Stimulated activated CD8-positive, alpha-beta memory T cell treated with anti-CD3 and anti-CD28 coated beads, Interleukin-7, amount 100 ng/mL, for 48 hours (primary cell): ENCODE measurements around the gene KMT2C.

ENCODE experiments used
- DNase-seq, 2 donors: peaks; one replicate each; pipeline ENCODE4 v3.0.0-alpha.2; 2020; ENCODE audit warnings: low read depth in 1 of 2; ENCODE audit errors: extremely low read depth in 1 of 2

Gene KMT2C

GRCh38 chr7:152152267-152152666 is 283.5 kb downstream of the KMT2C start:
- no peak for DNase-seq

- no peak for DNase-seq
Measured at GRCh38 chr7:152149363-152149762, 286.4 kb downstream of the KMT2C start.

- DNase-seq, result no peak
Measured at GRCh38 chr7:152148706-152149105, 287.1 kb downstream of the KMT2C start.

- DNase-seq, result no peak
Measured at GRCh38 chr7:152145853-152146466, 289.8 kb downstream of the KMT2C start.

GRCh38 chr7:152144557-152145245 is 291.1 kb downstream of the KMT2C start:
- DNase-seq, result no peak

- no peak for DNase-seq
Measured at GRCh38 chr7:152142976-152143595, 292.7 kb downstream of the KMT2C start.

- no peak for DNase-seq
Measured at GRCh38 chr7:152140560-152140959, 295.2 kb downstream of the KMT2C start.

- DNase-seq, result no peak
Measured at GRCh38 chr7:152140067-152140466, 295.7 kb downstream of the KMT2C start.

- DNase-seq, result no peak
Measured at GRCh38 chr7:152137476-152138025, 298.3 kb downstream of the KMT2C start.

- no peak for DNase-seq
Measured at GRCh38 chr7:152136686-152137085, 299.1 kb downstream of the KMT2C start.

- DNase-seq, result no peak
Measured at GRCh38 chr7:152133804-152134203, 302.0 kb downstream of the KMT2C start.

- no peak for DNase-seq
Measured at GRCh38 chr7:152132812-152133211, 303.0 kb downstream of the KMT2C start.

GRCh38 chr7:152131981-152132494 is 303.8 kb downstream of the KMT2C start:
- DNase-seq, result no peak

GRCh38 chr7:152130658-152131590 is 304.9 kb downstream of the KMT2C start:
- DNase-seq, result no peak

- DNase-seq, result no peak
Measured at GRCh38 chr7:152129682-152130081, 306.1 kb downstream of the KMT2C start.

- DNase-seq, result no peak
Measured at GRCh38 chr7:152128741-152129461, 306.9 kb downstream of the KMT2C start.

- no peak for DNase-seq
Measured at GRCh38 chr7:152128252-152128651, 307.6 kb downstream of the KMT2C start.

GRCh38 chr7:152127229-152127628 is 308.6 kb downstream of the KMT2C start:
- no peak for DNase-seq

- DNase-seq, result no peak
Measured at GRCh38 chr7:152126741-152127140, 309.1 kb downstream of the KMT2C start.

- no peak for DNase-seq
Measured at GRCh38 chr7:152122540-152122939, 313.3 kb downstream of the KMT2C start.
